Osteoblast (primary cell): ENCODE data around the gene ANKRD16. TPM values are rescaled to one million over a fixed set of nuclear protein-coding genes. Genes with fewer than 3 reads are reported as not detected.
A peak's percentile ranks its signal among the peaks of the same experiment; 100 is the strongest.
"Not testable (repeated sequence)": the region's sequence is repeated elsewhere in the genome, so short reads cannot be mapped to it uniquely, and the experiment has no call there.

Experiments
- DNase-seq: peaks from one replicate; pipeline ENCODE4 v3.0.0; 2011; ENCODE audit warnings: low spot score, mixed read lengths; ENCODE audit not compliant: insufficient read length; ENCODE audit errors: missing footprints
- H2AFZ ChIP-seq: 2 replicates; pipeline ENCODE4 v1.6.0; 2011; ENCODE audit warnings: mild to moderate bottlenecking, low read length
- H3K27ac ChIP-seq: 2 replicates; pipeline ENCODE4 v1.5.1; 2011; ENCODE audit warnings: mild to moderate bottlenecking, low read depth, low read length, moderate library complexity
- H3K27me3 ChIP-seq: 2 replicates; pipeline ENCODE4 v1.6.0; 2012; ENCODE audit warnings: mild to moderate bottlenecking, control low read depth, inconsistent platforms, low read length, moderate library complexity; ENCODE audit not compliant: insufficient read depth
- H3K36me3 ChIP-seq: 2 replicates; pipeline ENCODE4 v1.5.1; 2011; ENCODE audit warnings: mild to moderate bottlenecking, low read length, control low read depth, moderate library complexity; ENCODE audit not compliant: insufficient read depth
- H3K4me1 ChIP-seq: 2 replicates; pipeline ENCODE4 v1.5.1; 2011; ENCODE audit warnings: mild to moderate bottlenecking, low read length, control low read depth, moderate library complexity; ENCODE audit not compliant: insufficient read depth
- H3K4me2 ChIP-seq: 2 replicates; pipeline ENCODE4 v1.6.0; 2011; ENCODE audit warnings: mild to moderate bottlenecking, low read length; ENCODE audit not compliant: insufficient read depth
- H3K4me3 ChIP-seq: fragments of 200-600 bp; sonication (generic); 3 replicates; pipeline ENCODE4 v1.5.1; 2012; ENCODE audit warnings: mild to moderate bottlenecking, low read length, inconsistent platforms; ENCODE audit not compliant: insufficient read depth
- H3K79me2 ChIP-seq: 2 replicates; pipeline ENCODE4 v1.6.0; 2012; ENCODE audit warnings: mild to moderate bottlenecking, low read length, control low read depth, inconsistent platforms; ENCODE audit not compliant: insufficient read depth
- H3K9me3 ChIP-seq: 2 replicates; pipeline ENCODE4 v1.5.1; 2011; ENCODE audit warnings: low read depth, low read length, control low read depth
- H4K20me1 ChIP-seq: 2 replicates; pipeline ENCODE4 v1.6.0; 2012; ENCODE audit warnings: mild to moderate bottlenecking, low read length, control low read depth; ENCODE audit not compliant: insufficient read depth
- CTCF ChIP-seq: IDR thresholded peaks from 2 replicates; pipeline ENCODE4 v1.5.1; 2011; ENCODE audit warnings: mild to moderate bottlenecking, low read depth, low read length, moderate library complexity; ENCODE audit errors: extremely low read depth
- total RNA-seq: library from RNA; depleted of rRNA; stranded (reverse); fragments of >200 nt; gene quantifications from 2 replicates; pipeline ENCODE4 v1.2.3, GENCODE V29; 2012

The ANKRD16 gene
- total RNA-seq, 1 donor = 7.2 TPM

GRCh38 chr10:5876181-5876768 is 13.4 kb downstream of the ANKRD16 start:
- Histone ChIP-seq H3K4me2 (peak overlapping the region; percentile 73), H3K4me3 (peak overlapping the region; percentile 50), H4K20me1 (no peaks in the 10 kb centered on the region), H3K27me3 (no peaks in the 10 kb centered on the region), H3K9me3 (no peaks in the 10 kb centered on the region), H3K79me2 (no peaks in the 10 kb centered on the region), H3K36me3 (peaks cover 15% of the 10 kb centered on the region), H2AFZ (peak overlapping the region; percentile 32), H3K4me1 (peaks cover 17% of the 10 kb centered on the region), H3K27ac (peak overlapping the region; percentile 75)
- TF ChIP-seq CTCF = no peak
- DNase-seq = no peak

- peak; percentile 77 for TF ChIP-seq CTCF
- Histone ChIP-seq H4K20me1 (no peaks in the 10 kb centered on the region), H3K4me1 (peaks cover 17% of the 10 kb centered on the region), H3K27ac (no peak overlapping the region), H3K79me2 (no peaks in the 10 kb centered on the region), H3K4me3 (no peak overlapping the region), H3K4me2 (no peak overlapping the region), H3K36me3 (peaks cover 7% of the 10 kb centered on the region), H2AFZ (no peak overlapping the region), H3K27me3 (no peaks in the 10 kb centered on the region), H3K9me3 (no peaks in the 10 kb centered on the region)
- DNase-seq = peak; percentile 91
Measured at GRCh38 chr10:5873515-5873995, 16.1 kb downstream of the ANKRD16 start.

GRCh38 chr10:5871596-5871995 is 18.1 kb downstream of the ANKRD16 start:
- H3K27me3 ChIP-seq = no peaks in the 10 kb centered on the region
- no peaks in the 10 kb centered on the region for H3K9me3 ChIP-seq
- no peaks in the 10 kb centered on the region for H3K79me2 ChIP-seq
- no peaks in the 10 kb centered on the region for H4K20me1 ChIP-seq
- H3K4me2 ChIP-seq = no peak overlapping the region
- peaks cover 13% of the 10 kb centered on the region for H3K4me1 ChIP-seq
- DNase-seq = no peak
- peak overlapping the region; percentile 53 for H2AFZ ChIP-seq
- H3K27ac ChIP-seq = no peak overlapping the region
- H3K4me3 ChIP-seq = no peak overlapping the region
- TF ChIP-seq CTCF = no peak
- H3K36me3 ChIP-seq = no peaks in the 10 kb centered on the region

GRCh38 chr10:5869156-5869555 is 20.5 kb downstream of the ANKRD16 start:
- Histone ChIP-seq H3K4me1 (peaks cover 6% of the 10 kb centered on the region), H4K20me1 (no peaks in the 10 kb centered on the region), H3K9me3 (no peaks in the 10 kb centered on the region), H3K4me2 (no peak overlapping the region), H3K27ac (no peak overlapping the region), H3K36me3 (no peaks in the 10 kb centered on the region), H3K79me2 (no peaks in the 10 kb centered on the region), H3K4me3 (no peak overlapping the region), H3K27me3 (no peaks in the 10 kb centered on the region), H2AFZ (no peak overlapping the region)
- TF ChIP-seq CTCF = no peak
- no peak for DNase-seq

GRCh38 chr10:5868383-5868782 is 21.3 kb downstream of the ANKRD16 start:
- not testable (repeated sequence) for H3K4me2 ChIP-seq, H3K4me1 ChIP-seq, H3K27ac ChIP-seq, DNase-seq, H3K36me3 ChIP-seq, H4K20me1 ChIP-seq, H3K9me3 ChIP-seq, H3K79me2 ChIP-seq, H2AFZ ChIP-seq, H3K27me3 ChIP-seq, H3K4me3 ChIP-seq

- H4K20me1 ChIP-seq, H3K4me3 ChIP-seq, H3K27me3 ChIP-seq, DNase-seq, H3K4me1 ChIP-seq, H3K36me3 ChIP-seq, H3K27ac ChIP-seq, H2AFZ ChIP-seq, H3K4me2 ChIP-seq, H3K79me2 ChIP-seq, H3K9me3 ChIP-seq: not testable (repeated sequence)
Measured at GRCh38 chr10:5867091-5867615, 22.5 kb downstream of the ANKRD16 start.
